Endothelial cell of umbilical vein (primary cell): ENCODE measurements around the gene ATAD1. TPM values are rescaled to one million over a fixed set of nuclear protein-coding genes. Genes with fewer than 3 reads are reported as not detected.

Source experiments
- BruUV-seq: library from RNA; stranded (reverse); fragments of 400-500 nt; replicated peaks from 2 replicates; lab custom pipeline; 2021; lab: Mats Ljungman, UMichigan
- CTCF ChIA-PET: fragments of 300-600, 350-600 bp; sonication (Branson Sonifier 250); formaldehyde crosslinking; loops from one replicate; lab custom pipeline; 2021; ENCODE audit warnings: antibody characterized with exemption, inconsistent platforms; lab: Charles Lee
- POLR2A ChIA-PET: fragments of 300-600, 350-600 bp; sonication (Branson Sonifier 250); formaldehyde crosslinking; loops from one replicate; lab custom pipeline; 2021; ENCODE audit warnings: antibody characterized with exemption, inconsistent platforms; lab: Charles Lee
- DNase-seq: peaks from one replicate; pipeline ENCODE4 v3.0.0-alpha.2; 2011; ENCODE audit warnings: low read depth, low spot score
- FAIRE-seq: peaks from 2 replicates; lab custom pipeline; 2011; peaks lifted over from hg19 to GRCh38; lab: Jason Lieb, UNC
- H2AFZ ChIP-seq: 2 replicates; pipeline ENCODE4 v1.6.0; 2012; ENCODE audit warnings: low read depth, low read length, control low read depth, inconsistent platforms
- H3K27ac ChIP-seq: 2 replicates; pipeline ENCODE4 v1.5.1; 2011; ENCODE audit warnings: low read depth, mild to moderate bottlenecking, control low read depth, low read length, moderate library complexity; ENCODE audit not compliant: insufficient read depth
- H3K27me3 ChIP-seq, 2 experiments: 2 replicates each; pipeline versions ENCODE4 v1.6.0 to v1.6.1; 2011; ENCODE audit warnings: low read length in 2 of 2, mixed read lengths in 1 of 2; ENCODE audit not compliant: control insufficient read depth in 2 of 2, insufficient read depth in 2 of 2
- H3K36me3 ChIP-seq, 2 experiments: 2 replicates in 1 of 2; 3 replicates in 1 of 2; pipeline ENCODE4 v1.5.1; 2011; ENCODE audit warnings: low read length in 2 of 2, mild to moderate bottlenecking in 1 of 2, moderate library complexity in 1 of 2; ENCODE audit not compliant: control insufficient read depth in 2 of 2, insufficient read depth in 2 of 2; ENCODE audit errors: extremely low read depth in 1 of 2
- H3K4me1 ChIP-seq: 3 replicates; pipeline ENCODE4 v1.5.1; 2011; ENCODE audit warnings: mild to moderate bottlenecking, low read length; ENCODE audit not compliant: control insufficient read depth, insufficient read depth; ENCODE audit errors: extremely low read depth
- H3K4me2 ChIP-seq: 2 replicates; pipeline ENCODE4 v1.6.1; 2011; ENCODE audit warnings: low read length, control low read depth, mixed read lengths; ENCODE audit not compliant: insufficient read depth
- H3K4me3 ChIP-seq, 3 experiments: fragments of 200-600 bp in 1 of 3; sonication (generic), shearing (Covaris generic) in 1 of 3; replicated peaks in 1 of 3; 2 replicates each; pipeline ENCODE4 v1.5.1; 2011 to 2016; ENCODE audit warnings: control low read depth in 3 of 3, low read length in 3 of 3, mild to moderate bottlenecking in 2 of 3, inconsistent platforms in 1 of 3, low read depth in 1 of 3, moderate library complexity in 1 of 3; ENCODE audit not compliant: insufficient read depth in 1 of 3
- H3K79me2 ChIP-seq: 2 replicates; pipeline ENCODE4 v1.6.0; 2012; ENCODE audit warnings: low read length, inconsistent platforms; ENCODE audit not compliant: control insufficient read depth, insufficient read depth
- H3K9ac ChIP-seq: replicated peaks from 2 replicates; pipeline ENCODE3; 2011; ENCODE audit warnings: low read length, control low read depth; ENCODE audit not compliant: insufficient read depth; ENCODE audit errors: extremely low read depth
- H3K9me1 ChIP-seq: replicated peaks from 3 replicates; pipeline ENCODE4 v1.6.0; 2011; ENCODE audit warnings: mild to moderate bottlenecking, low read length; ENCODE audit not compliant: control insufficient read depth, insufficient read depth; ENCODE audit errors: extremely low read depth
- H3K9me3 ChIP-seq: replicated peaks from 2 replicates; pipeline ENCODE4 v1.5.1; 2012; ENCODE audit warnings: low read length, inconsistent platforms; ENCODE audit not compliant: control insufficient read depth, insufficient read depth
- H4K20me1 ChIP-seq: replicated peaks from 2 replicates; pipeline ENCODE3; 2011; ENCODE audit warnings: mild to moderate bottlenecking, low read length; ENCODE audit not compliant: control insufficient read depth, insufficient read depth; ENCODE audit errors: extremely low read depth
- EZH2 ChIP-seq: IDR thresholded peaks from 2 replicates; pipeline ENCODE4 v1.6.1; 2012; ENCODE audit warnings: borderline replicate concordance, low read depth, mild to moderate bottlenecking, moderate library complexity, low read length, inconsistent platforms; ENCODE audit not compliant: severe bottlenecking
- FOS ChIP-seq: IDR thresholded peaks from 2 replicates; pipeline ENCODE4 v1.6.1; 2011; ENCODE audit warnings: mild to moderate bottlenecking, low read length, moderate library complexity, borderline replicate concordance; ENCODE audit not compliant: insufficient read depth
- GATA2 ChIP-seq: IDR thresholded peaks from 2 replicates; pipeline ENCODE4 v1.7.0; 2011; ENCODE audit warnings: low read depth, mild to moderate bottlenecking, moderate library complexity, mixed read lengths, low read length; ENCODE audit not compliant: insufficient read length, insufficient read depth
- JUN ChIP-seq: IDR thresholded peaks from 2 replicates; pipeline ENCODE4 v1.6.1; 2011; ENCODE audit warnings: borderline replicate concordance, low read depth; ENCODE audit not compliant: insufficient read length, insufficient read depth
- MAX ChIP-seq: IDR thresholded peaks from 2 replicates; pipeline ENCODE4 v1.6.1; 2011; ENCODE audit not compliant: insufficient read depth, insufficient read length
- MYC ChIP-seq: IDR thresholded peaks from one replicate; pipeline ENCODE4 v1.6.1; 2011; ENCODE audit warnings: mild to moderate bottlenecking, low read depth, low read length
- POLR2A ChIP-seq: IDR thresholded peaks from 2 replicates; pipeline ENCODE4 v1.6.1; 2012; ENCODE audit warnings: low read depth, mild to moderate bottlenecking, control low read depth, low read length
- POLR2AphosphoS5 ChIP-seq: IDR thresholded peaks from 2 replicates; pipeline ENCODE4 v1.6.1; 2012; ENCODE audit warnings: low read depth, mild to moderate bottlenecking, control low read depth, low read length, moderate library complexity; ENCODE audit not compliant: insufficient read depth
- dilution Hi-C: fragments of 300-500 bp; cut with MboI; formaldehyde crosslinking; loops from one replicate; pipeline ENCODE4 v1.15.0; 2019; ENCODE audit warnings: low sequenced_read_pairs; ENCODE audit not compliant: extremely low pct_ligation_motif_present
- intact Hi-C: fragments of 100-400 bp; cut with micrococcal nuclease; formaldehyde crosslinking; loops from one replicate; pipeline ENCODE4 v1.10.0; 2022
- polyA plus RNA-seq, 4 experiments: library from polyadenylated mRNA; depleted of rRNA in 3 of 4; stranded (reverse) in 3 of 4; unstranded in 1 of 4; fragments of >200 nt; gene quantifications; 2 replicates each; pipeline versions ENCODE4 v1.2.1 to v1.2.3, GENCODE V29; 2011 to 2012; ENCODE audit warnings: missing spikeins in 1 of 4
- total RNA-seq: library from RNA; stranded (reverse); gene quantifications from 2 replicates; pipeline ENCODE4 v1.2.3, GENCODE V29; 2021
- TF ChIP-seq, protein P1 (sequence below), 2 donors: IDR thresholded peaks; 1 replicate in 1 of 2; 2 replicates in 1 of 2; pipeline ENCODE4 v1.5.1; 2011; ENCODE audit warnings: low read length in 2 of 2, mild to moderate bottlenecking in 2 of 2, moderate library complexity in 2 of 2, control low read depth in 1 of 2, inconsistent platforms in 1 of 2, low read depth in 1 of 2; ENCODE audit not compliant: insufficient read depth in 1 of 2; ENCODE audit errors: extremely low read depth in 1 of 2

ATAD1 gene
- total and polyA plus RNA-seq, 2 donors (not counting 3 experiments of a cell fraction or from before 2014, with no cell fraction given) = 5.2 to 25.8 TPM

GRCh38 chr10:87845624-87845998 is 27.6 kb upstream of the ATAD1 start:
- Histone ChIP-seq H3K4me1 (peaks cover 3% of the 10 kb centered on the region), H3K4me2 (no peak overlapping the region), H3K9ac (no peak overlapping the region), H3K4me3 (no peak overlapping the region), H3K36me3 (no peaks in the 10 kb centered on the region), H3K27me3 (no peaks in the 10 kb centered on the region), H3K9me3 (no peaks in the 10 kb centered on the region), H3K79me2 (no peaks in the 10 kb centered on the region), H3K9me1 (no peaks in the 10 kb centered on the region), H4K20me1 (no peaks in the 10 kb centered on the region), H3K27ac (no peak overlapping the region), H2AFZ (no peak overlapping the region)
- no peak for FAIRE-seq
- CTCF ChIA-PET = interaction anchor here (0.8 to 3.8 kb wide), 8 partner anchors 19 to 708 kb away, joined by 3 to 12 read pairs (median 4); no protein-coding TSS in a partner anchor
- no peak for TF ChIP-seq POLR2AphosphoS5
- TF ChIP-seq GATA2 = no peak
- TF ChIP-seq, protein P1, sequence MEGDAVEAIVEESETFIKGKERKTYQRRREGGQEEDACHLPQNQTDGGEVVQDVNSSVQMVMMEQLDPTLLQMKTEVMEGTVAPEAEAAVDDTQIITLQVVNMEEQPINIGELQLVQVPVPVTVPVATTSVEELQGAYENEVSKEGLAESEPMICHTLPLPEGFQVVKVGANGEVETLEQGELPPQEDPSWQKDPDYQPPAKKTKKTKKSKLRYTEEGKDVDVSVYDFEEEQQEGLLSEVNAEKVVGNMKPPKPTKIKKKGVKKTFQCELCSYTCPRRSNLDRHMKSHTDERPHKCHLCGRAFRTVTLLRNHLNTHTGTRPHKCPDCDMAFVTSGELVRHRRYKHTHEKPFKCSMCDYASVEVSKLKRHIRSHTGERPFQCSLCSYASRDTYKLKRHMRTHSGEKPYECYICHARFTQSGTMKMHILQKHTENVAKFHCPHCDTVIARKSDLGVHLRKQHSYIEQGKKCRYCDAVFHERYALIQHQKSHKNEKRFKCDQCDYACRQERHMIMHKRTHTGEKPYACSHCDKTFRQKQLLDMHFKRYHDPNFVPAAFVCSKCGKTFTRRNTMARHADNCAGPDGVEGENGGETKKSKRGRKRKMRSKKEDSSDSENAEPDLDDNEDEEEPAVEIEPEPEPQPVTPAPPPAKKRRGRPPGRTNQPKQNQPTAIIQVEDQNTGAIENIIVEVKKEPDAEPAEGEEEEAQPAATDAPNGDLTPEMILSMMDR (IDR thresholded peaks at IDR 0.05; ENCODE audit: extremely low read depth in 1 of 2, insufficient read depth in 1 of 2, low read depth in 1 of 2, low read length in 2 of 2) = no peak
- TF ChIP-seq POLR2A = no peak
- no peak for TF ChIP-seq MYC
- no peak for TF ChIP-seq MAX
- TF ChIP-seq JUN = no peak
- no peak for TF ChIP-seq EZH2
- no peak for TF ChIP-seq FOS
- dilution Hi-C loops = no loop called here
- BruUV-seq = no TSS peak
- POLR2A ChIA-PET = no interaction called here
- intact Hi-C loops = no loop called here
- no peak for DNase-seq
